GM18861 (cell line): ENCODE data around the gene ACIN1.
"Not testable (repeated sequence)": the region's sequence is repeated elsewhere in the genome, so short reads cannot be mapped to it uniquely, and the experiment has no call there.

Source experiments
- ATAC-seq: cut with Tn5 transposase; IDR thresholded peaks from one replicate; pipeline ENCODE4 v1.9.1; 2021; ENCODE audit not compliant: unreplicated experiment

ACIN1 gene

GRCh38 chr14:23020143-23021128 is 74.5 kb downstream of the ACIN1 start:
- ATAC-seq: no peak

- ATAC-seq: no peak
Observed at GRCh38 chr14:23018107-23018506, 76.8 kb downstream of the ACIN1 start.

- no peak for ATAC-seq
Observed at GRCh38 chr14:23017091-23017490, 77.8 kb downstream of the ACIN1 start.

GRCh38 chr14:23015618-23016017 is 79.3 kb downstream of the ACIN1 start:
- ATAC-seq: no peak

- ATAC-seq: not testable (repeated sequence)
Observed at GRCh38 chr14:23013749-23014054, 81.2 kb downstream of the ACIN1 start.

GRCh38 chr14:23013054-23013748 is 81.7 kb downstream of the ACIN1 start:
- no peak for ATAC-seq

- ATAC-seq: no peak
Observed at GRCh38 chr14:23009939-23010726, 84.8 kb downstream of the ACIN1 start, which contains the start of gene C14orf93. Gene C14orf93 (minus strand): TSS chr14:23010143. CDS start chr14:22999023, 11,120 bp downstream.

- no peak for ATAC-seq
Observed at GRCh38 chr14:23009483-23009938, 85.4 kb downstream of the ACIN1 start.

GRCh38 chr14:23008831-23009230 is 86.1 kb downstream of the ACIN1 start:
- ATAC-seq: no peak
